SW 1271 (cell line): Measurements from ENCODE around the gene TTC3.
"Not testable (repeated sequence)": the region's sequence is repeated elsewhere in the genome, so short reads cannot be mapped to it uniquely, and the experiment has no call there.

Source experiments
- DNase-seq, 2 experiments: peaks; one replicate each; lab custom pipeline; 2025; lab: John Stamatoyannopoulos, UW

The TTC3 gene

GRCh38 chr21:37072988-37073416, at the start of gene TTC3, which contains the start of gene PIGP:
Gene TTC3 (plus strand): TSS chr21:37073254. CDS start chr21:37087258, 14,004 bp downstream.
Gene PIGP (minus strand): TSS chr21:37073071. CDS start chr21:37072515, 556 bp downstream.
- DNase-seq: peak; percentile 64 to 87

GRCh38 chr21:37026499-37026898, 46.6 kb upstream of the TTC3 start:
- DNase-seq: no peak

GRCh38 chr21:37028570-37028969, 44.5 kb upstream of the TTC3 start:
- DNase-seq: no peak

- no peak for DNase-seq
Observed at GRCh38 chr21:37030864-37031263, 42.2 kb upstream of the TTC3 start.

GRCh38 chr21:37032293-37032692, 40.8 kb upstream of the TTC3 start:
- no peak for DNase-seq

GRCh38 chr21:37032877-37033471, 40.1 kb upstream of the TTC3 start:
- peak in 1 of 2 experiments; percentile 4 for DNase-seq

- DNase-seq: not testable (repeated sequence)
Observed at GRCh38 chr21:37034394-37034793, 38.7 kb upstream of the TTC3 start.

- DNase-seq: no peak
Observed at GRCh38 chr21:37036177-37036576, 36.9 kb upstream of the TTC3 start.

GRCh38 chr21:37039411-37040075, 33.5 kb upstream of the TTC3 start:
- no peak for DNase-seq

GRCh38 chr21:37040212-37040611, 32.8 kb upstream of the TTC3 start:
- DNase-seq: no peak

- DNase-seq: no peak
Observed at GRCh38 chr21:37041706-37042271, 31.3 kb upstream of the TTC3 start.

GRCh38 chr21:37043818-37044217, 29.2 kb upstream of the TTC3 start:
- DNase-seq: no peak

GRCh38 chr21:37044643-37045042, 28.4 kb upstream of the TTC3 start:
- DNase-seq: no peak

- DNase-seq: no peak
Observed at GRCh38 chr21:37045149-37045548, 27.9 kb upstream of the TTC3 start.

GRCh38 chr21:37045556-37045955, 27.5 kb upstream of the TTC3 start:
- no peak for DNase-seq

GRCh38 chr21:37047079-37047478, 26.0 kb upstream of the TTC3 start:
- no peak for DNase-seq

- DNase-seq: not testable (repeated sequence)
Observed at GRCh38 chr21:37049741-37050140, 23.3 kb upstream of the TTC3 start.

GRCh38 chr21:37055271-37055855, 17.7 kb upstream of the TTC3 start:
- DNase-seq: no peak

GRCh38 chr21:37057614-37058013, 15.4 kb upstream of the TTC3 start:
- no peak for DNase-seq

- DNase-seq: no peak
Observed at GRCh38 chr21:37058261-37058660, 14.8 kb upstream of the TTC3 start.

- DNase-seq: no peak
Observed at GRCh38 chr21:37059181-37059580, 13.9 kb upstream of the TTC3 start.

- peak; percentile 48 to 57 for DNase-seq
Observed at GRCh38 chr21:37060296-37060695, 12.8 kb upstream of the TTC3 start.
